Lower lobe of right lung (tissue), 2 donors: Measurements from ENCODE around the gene ZNF331. TPM values are rescaled to one million over a fixed set of nuclear protein-coding genes. Genes with fewer than 3 reads are reported as not detected.

Source experiments
- ATAC-seq, 2 donors: fragments of 200-7000 bp; cut with Tn5 transposase; one replicate each; pipeline ENCODE4 v1.9.1; 2020 to 2022; ENCODE audit warnings: mild to moderate bottlenecking in 2 of 2, moderate library complexity in 2 of 2
- DNase-seq: peaks from one replicate; pipeline ENCODE4 v3.0.0-alpha.2; 2020
- H3K27ac ChIP-seq: fragments of 200-600 bp; one replicate; pipeline ENCODE4 v1.8.0; 2022
- H3K27me3 ChIP-seq: fragments of 200-600 bp; one replicate; pipeline ENCODE4 v1.8.0; 2022; ENCODE audit warnings: low read depth
- H3K36me3 ChIP-seq: fragments of 200-600 bp; one replicate; pipeline ENCODE4 v1.8.0; 2022; ENCODE audit warnings: mild to moderate bottlenecking
- H3K4me1 ChIP-seq: fragments of 200-600 bp; one replicate; pipeline ENCODE4 v1.8.0; 2022
- H3K4me3 ChIP-seq: fragments of 200-600 bp; one replicate; pipeline ENCODE4 v1.8.0; 2022; ENCODE audit warnings: mild to moderate bottlenecking
- H3K9me3 ChIP-seq: fragments of 200-600 bp; one replicate; pipeline ENCODE4 v1.8.0; 2022
- intact Hi-C: fragments of 100-400 bp; cut with DNase I; formaldehyde crosslinking; loops from one replicate; pipeline ENCODE4 v1.11.0; 2022
- total RNA-seq: library from RNA; stranded (reverse); fragmentation: NEBNext Ultra II Directional; extraction: Animal tissue kit (Norgen Biotek cat#: 25700); gene quantifications from one replicate; pipeline ENCODE4 v1.2.1, GENCODE V29; 2021
- TF ChIP-seq, protein P1 (sequence below): fragments of 200-600 bp; IDR thresholded peaks from one replicate; pipeline ENCODE4 v1.8.0; 2022; ENCODE audit warnings: antibody characterized with exemption, mild to moderate bottlenecking
- donor health status: DM: no; HTN: yes; CAD: no; lungs with severe emphysema.

The ZNF331 gene
- total RNA-seq, 1 donor from 2014 or later, result 36.6 TPM

DNA sequence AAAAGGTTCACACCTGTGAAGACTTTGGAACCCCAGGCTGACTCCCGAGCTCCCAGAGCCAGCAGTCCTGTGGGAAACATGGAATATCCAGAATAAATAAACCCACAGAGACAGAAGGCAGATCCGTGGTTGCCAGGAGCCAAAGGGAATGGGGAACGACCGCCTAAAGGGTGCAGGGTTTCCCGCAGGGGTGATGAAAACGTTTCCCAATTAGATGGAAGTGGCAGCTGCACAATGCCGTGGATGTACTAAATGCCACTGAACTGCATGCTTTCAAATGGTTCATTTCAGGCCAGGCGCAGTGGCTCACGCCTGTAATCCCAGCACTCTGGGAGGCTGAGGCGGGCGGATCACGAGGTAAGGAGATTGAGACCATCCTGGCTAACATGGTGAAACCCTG lies 70.4 kb downstream of the ZNF331 start:
- H3K27me3 ChIP-seq, result no peaks in the 10 kb centered on the region
- ATAC-seq, result no peak
- no peaks in the 10 kb centered on the region for H3K4me1 ChIP-seq
- H3K36me3 ChIP-seq, result no peaks in the 10 kb centered on the region
- no peak for DNase-seq
- H3K27ac ChIP-seq, result no peak overlapping the region
- intact Hi-C loops, result no loop called here
- no peak overlapping the region for H3K4me3 ChIP-seq
- TF ChIP-seq, protein P1, sequence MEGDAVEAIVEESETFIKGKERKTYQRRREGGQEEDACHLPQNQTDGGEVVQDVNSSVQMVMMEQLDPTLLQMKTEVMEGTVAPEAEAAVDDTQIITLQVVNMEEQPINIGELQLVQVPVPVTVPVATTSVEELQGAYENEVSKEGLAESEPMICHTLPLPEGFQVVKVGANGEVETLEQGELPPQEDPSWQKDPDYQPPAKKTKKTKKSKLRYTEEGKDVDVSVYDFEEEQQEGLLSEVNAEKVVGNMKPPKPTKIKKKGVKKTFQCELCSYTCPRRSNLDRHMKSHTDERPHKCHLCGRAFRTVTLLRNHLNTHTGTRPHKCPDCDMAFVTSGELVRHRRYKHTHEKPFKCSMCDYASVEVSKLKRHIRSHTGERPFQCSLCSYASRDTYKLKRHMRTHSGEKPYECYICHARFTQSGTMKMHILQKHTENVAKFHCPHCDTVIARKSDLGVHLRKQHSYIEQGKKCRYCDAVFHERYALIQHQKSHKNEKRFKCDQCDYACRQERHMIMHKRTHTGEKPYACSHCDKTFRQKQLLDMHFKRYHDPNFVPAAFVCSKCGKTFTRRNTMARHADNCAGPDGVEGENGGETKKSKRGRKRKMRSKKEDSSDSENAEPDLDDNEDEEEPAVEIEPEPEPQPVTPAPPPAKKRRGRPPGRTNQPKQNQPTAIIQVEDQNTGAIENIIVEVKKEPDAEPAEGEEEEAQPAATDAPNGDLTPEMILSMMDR, result no peak
- H3K9me3 ChIP-seq, result no peaks in the 10 kb centered on the region

DNA sequence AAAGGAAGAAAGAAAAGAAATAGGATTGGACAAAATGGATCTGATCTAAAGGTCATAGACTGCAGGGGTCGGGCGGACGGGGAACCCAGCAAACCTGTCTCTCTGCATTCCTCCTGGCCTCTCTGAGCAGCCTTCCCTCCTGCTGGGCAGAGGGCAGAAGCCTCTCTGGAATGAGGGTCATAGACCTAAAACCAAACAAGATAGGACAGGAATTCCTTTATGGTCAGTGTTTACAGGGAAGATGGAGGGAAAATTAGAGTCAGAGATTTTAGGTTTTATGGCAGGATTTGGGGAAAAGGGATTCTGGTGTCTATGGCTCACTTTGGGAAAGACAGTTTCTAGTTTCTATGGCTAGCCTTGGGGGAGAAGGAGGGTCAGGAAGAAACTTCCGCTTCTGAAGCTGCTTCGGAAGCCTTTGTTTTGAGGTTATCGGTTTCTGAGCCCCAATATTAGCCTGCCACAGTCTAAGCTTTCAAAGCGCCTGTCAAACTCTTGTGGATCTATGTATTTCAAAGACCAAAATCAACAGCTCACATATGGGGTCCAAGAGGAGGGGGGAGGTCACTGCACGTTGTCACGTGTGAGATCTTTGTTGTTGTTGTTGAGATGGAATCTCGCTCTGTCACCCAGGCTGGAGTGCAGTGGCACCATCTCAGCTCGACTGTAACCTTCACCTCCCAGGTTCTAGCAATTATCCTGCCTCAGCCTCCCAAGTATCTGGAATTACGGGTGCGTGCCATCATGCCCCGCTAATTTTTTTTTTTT lies 75.0 kb downstream of the ZNF331 start:
- DNase-seq, result no peak
- Histone ChIP-seq H3K36me3 (no peaks in the 10 kb centered on the region), H3K4me3 (no peak overlapping the region), H3K4me1 (no peaks in the 10 kb centered on the region), H3K27ac (no peak overlapping the region), H3K27me3 (no peaks in the 10 kb centered on the region), H3K9me3 (no peaks in the 10 kb centered on the region)
- TF ChIP-seq, protein P1, result no peak
- intact Hi-C loops, result no loop called here
- no peak for ATAC-seq

DNA sequence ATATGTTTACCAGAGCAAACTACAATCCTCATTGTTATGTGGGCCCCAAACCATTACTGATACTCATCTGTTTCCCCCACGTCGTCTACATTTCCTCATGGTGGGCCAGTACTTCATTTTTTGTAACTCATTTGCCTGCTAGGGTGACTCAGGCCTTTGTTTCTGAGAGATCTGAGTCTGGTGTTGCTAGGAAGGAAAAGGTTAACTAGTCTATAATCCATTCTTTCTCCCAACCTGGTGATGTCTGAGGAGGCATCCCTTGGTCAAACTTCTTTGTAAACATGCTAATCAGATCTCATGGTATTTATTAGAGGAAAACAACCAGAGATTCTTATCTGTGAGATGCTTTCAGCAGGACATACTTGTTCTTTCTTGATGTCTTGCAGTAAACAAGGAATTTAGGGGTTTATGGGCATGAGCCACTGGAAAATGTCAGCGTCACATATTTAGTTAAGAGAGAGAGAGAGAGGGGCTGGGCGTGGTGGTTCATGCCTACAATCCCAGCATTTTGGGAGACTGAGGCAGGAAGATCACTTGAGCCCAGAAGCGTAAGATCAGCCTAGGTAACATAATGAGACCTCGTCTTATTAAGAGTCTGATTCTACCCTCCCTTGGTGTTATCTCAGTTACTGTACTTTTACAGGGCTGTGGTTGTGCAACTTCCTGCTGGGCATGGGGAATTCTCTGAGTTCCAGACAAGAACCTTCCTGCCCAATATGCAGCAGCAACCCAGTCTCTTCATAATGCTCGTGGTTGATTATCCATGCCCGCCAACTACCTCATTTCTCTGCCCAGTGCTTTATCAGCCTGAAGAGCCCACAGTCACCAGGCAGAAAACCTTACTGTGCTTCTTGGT lies 84.2 kb downstream of the ZNF331 start:
- peak in 1 of 2 donors; percentile 28 for ATAC-seq
- TF ChIP-seq, protein P1, result no peak
- no peaks in the 10 kb centered on the region for H3K27me3 ChIP-seq
- peak overlapping the region; percentile 6 for H3K27ac ChIP-seq
- no peaks in the 10 kb centered on the region for H3K36me3 ChIP-seq
- H3K9me3 ChIP-seq, result no peaks in the 10 kb centered on the region
- intact Hi-C loops, result no loop called here
- DNase-seq, result no peak
- H3K4me3 ChIP-seq, result no peak overlapping the region
- H3K4me1 ChIP-seq, result peaks cover 17% of the 10 kb centered on the region

- intact Hi-C loops, result no loop called here
- Histone ChIP-seq H3K4me1 (peaks cover 17% of the 10 kb centered on the region), H3K36me3 (no peaks in the 10 kb centered on the region), H3K27me3 (no peaks in the 10 kb centered on the region), H3K27ac (peak overlapping the region; percentile 53), H3K9me3 (no peaks in the 10 kb centered on the region), H3K4me3 (no peak overlapping the region)
- ATAC-seq, result peak in 1 of 2 donors; percentile 31
- TF ChIP-seq, protein P1, result no peak
- no peak for DNase-seq
Observed at GRCh38 chr19:53624771-53625545, 87.0 kb downstream of the ZNF331 start.

DNA sequence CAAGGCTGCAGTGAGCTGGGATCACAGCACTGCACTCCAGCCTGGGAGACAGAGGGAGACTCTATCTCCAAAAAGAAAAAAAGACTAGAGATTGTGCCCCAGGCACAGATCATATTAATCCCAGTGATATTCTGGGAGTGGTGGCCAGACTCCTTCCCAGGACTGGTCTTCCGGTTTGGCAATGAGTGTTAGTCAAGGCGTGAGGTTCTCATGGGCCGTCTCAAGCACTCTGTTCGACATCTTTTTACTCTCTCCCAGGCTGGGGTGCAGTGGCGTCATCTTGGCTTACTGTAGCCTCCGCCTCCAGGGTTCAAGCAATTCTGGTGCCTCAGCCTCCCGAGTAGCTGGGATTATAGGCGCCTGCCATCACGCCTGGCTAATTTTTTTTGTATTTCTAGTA lies 88.5 kb downstream of the ZNF331 start:
- TF ChIP-seq, protein P1, result no peak
- intact Hi-C loops, result no loop called here
- Histone ChIP-seq H3K4me3 (no peak overlapping the region), H3K4me1 (peaks cover 17% of the 10 kb centered on the region), H3K36me3 (no peaks in the 10 kb centered on the region), H3K9me3 (no peaks in the 10 kb centered on the region), H3K27me3 (no peaks in the 10 kb centered on the region), H3K27ac (no peak overlapping the region)
- ATAC-seq, result no peak
- no peak for DNase-seq
